SH-SY5Y (cell line): Measurements from ENCODE around the gene NELFCD.

Experiments used
- GATA2 ChIP-seq: IDR thresholded peaks from 2 replicates; pipeline ENCODE4 v1.6.1; 2011; ENCODE audit warnings: mild to moderate bottlenecking, low read depth, low read length
- GATA3 ChIP-seq: IDR thresholded peaks from 2 replicates; pipeline ENCODE4 v1.6.1; 2011; ENCODE audit warnings: low read depth, mild to moderate bottlenecking, low read length, moderate library complexity

NELFCD gene, protein sequence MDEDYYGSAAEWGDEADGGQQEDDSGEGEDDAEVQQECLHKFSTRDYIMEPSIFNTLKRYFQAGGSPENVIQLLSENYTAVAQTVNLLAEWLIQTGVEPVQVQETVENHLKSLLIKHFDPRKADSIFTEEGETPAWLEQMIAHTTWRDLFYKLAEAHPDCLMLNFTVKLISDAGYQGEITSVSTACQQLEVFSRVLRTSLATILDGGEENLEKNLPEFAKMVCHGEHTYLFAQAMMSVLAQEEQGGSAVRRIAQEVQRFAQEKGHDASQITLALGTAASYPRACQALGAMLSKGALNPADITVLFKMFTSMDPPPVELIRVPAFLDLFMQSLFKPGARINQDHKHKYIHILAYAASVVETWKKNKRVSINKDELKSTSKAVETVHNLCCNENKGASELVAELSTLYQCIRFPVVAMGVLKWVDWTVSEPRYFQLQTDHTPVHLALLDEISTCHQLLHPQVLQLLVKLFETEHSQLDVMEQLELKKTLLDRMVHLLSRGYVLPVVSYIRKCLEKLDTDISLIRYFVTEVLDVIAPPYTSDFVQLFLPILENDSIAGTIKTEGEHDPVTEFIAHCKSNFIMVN

DNA sequence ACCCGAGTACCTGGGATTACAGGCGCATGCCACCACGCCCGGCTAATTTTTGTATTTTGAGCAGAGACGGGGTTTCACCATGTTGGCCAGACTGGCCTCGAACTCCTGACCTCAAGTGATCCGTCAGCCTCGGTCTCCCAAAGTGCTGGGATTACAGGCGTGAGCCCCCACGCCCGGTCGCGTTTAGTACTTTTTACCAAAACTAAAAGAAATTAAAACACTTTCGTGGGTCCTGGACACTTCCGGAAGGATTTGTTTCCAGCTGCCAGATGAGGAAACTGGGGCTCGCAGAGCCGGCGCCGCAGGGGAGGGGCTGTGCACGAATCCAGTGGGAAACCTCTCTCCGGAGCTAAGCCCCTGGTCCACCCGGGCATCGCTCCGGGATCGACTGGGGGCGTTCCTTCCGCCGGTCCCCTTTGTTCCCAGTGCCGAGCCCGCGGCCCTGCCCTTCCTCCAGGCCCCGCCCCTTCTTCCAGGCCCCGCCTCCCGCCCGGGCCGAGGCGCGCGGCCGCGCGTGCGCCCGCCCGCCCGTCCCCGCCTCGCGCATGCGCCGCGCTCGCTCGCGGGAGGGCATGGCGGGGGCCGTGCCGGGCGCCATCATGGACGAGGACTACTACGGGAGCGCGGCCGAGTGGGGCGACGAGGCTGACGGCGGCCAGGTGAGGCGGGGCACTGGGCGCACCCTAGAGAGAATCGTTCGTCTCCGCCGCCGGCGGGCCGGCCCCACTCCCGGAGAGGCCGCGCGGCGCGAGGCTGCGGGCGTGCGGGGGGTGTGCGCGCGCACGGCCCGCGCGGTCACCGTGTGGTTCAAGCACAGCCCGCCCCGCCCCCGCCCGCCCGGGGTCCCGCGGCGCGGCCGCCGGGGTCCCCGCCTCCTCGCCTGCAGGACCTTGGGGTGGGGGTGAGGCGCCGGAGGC lies at the start of gene NELFCD:
Gene NELFCD, plus strand, starts transcription at position 546 of the 917 bp plus-strand sequence. Its CDS starts 54 bp downstream, at position 600.
- no peak for TF ChIP-seq GATA3
- TF ChIP-seq GATA2: no peak

DNA sequence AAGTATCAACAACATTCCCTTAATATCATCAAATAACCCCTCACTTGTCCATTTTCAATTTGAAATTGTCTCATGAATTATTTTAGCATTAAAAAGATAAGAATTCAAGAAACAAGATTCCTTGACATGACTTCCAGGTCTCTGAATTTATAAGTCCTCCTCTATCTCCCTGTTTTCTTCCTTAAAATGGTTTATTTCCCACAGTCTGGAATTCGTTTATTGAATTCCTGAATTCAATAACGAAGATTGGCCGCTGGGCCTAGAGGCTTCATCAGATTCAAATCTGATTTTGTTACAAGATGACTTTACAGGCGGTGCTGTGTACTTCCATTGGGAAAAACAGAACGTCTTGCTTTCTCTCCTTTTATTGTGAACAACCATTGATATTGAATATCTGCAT lies 48.9 kb upstream of the NELFCD start:
- no peak for TF ChIP-seq GATA3
- no peak for TF ChIP-seq GATA2

DNA sequence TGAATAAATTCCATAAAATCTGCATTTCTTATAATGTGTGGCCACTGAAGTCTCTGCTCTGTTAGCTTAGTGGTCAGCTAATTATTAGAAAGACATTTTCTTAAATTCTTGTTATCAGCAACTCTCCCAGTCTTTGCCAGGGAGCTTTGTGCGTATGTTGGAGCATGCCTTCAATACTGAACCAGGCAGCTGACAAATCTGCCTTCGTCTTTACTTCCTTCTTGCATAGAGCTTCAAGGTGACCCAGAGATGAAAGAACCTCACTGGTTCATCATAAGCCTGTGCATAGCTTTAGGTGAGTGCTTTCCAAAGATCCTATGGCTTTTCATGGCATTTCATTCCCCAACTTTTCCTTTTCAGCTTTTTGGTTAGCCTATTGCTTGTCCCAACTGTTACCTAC lies 43.0 kb upstream of the NELFCD start:
- TF ChIP-seq GATA3: no peak
- TF ChIP-seq GATA2: no peak

DNA sequence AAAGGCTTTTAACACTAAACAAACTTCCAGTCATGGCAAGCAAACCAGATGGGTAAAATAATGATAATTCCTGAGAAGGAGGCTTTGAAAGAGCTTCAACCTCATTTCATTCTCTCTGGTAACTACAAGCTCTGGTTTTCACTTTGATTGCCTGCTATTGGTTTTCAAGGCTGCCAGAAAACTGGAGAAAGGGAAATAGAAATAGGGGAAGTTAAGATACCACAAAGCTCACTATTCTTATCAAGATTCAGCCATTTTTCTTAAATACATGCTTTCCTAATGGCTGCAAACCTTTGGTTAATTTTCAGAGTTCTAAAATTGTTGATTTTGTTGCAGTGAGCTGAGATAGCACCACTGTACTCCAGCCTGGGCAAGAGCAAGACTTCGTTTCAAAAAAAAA lies 42.5 kb upstream of the NELFCD start:
- TF ChIP-seq GATA2 (no peak), GATA3 (no peak)

DNA sequence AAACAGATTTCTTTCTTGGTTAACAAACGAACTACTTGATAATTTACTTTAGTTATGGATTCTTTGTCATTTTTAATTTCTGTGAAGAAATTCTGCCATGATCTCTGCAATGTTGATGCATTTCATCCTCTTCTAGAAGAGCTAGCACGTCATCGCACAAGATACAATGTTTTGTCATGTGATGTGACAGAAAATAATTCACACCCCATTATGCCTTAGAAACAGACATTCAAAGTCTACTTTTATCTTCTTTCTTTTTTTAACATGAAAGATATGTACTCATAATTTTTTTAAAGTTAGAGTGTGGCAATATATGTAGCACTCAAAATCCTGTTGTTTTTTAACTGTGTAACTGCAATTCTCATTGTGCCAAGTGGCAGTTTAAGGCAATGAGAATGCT lies 39.6 kb upstream of the NELFCD start:
- TF ChIP-seq GATA3: no peak
- no peak for TF ChIP-seq GATA2

DNA sequence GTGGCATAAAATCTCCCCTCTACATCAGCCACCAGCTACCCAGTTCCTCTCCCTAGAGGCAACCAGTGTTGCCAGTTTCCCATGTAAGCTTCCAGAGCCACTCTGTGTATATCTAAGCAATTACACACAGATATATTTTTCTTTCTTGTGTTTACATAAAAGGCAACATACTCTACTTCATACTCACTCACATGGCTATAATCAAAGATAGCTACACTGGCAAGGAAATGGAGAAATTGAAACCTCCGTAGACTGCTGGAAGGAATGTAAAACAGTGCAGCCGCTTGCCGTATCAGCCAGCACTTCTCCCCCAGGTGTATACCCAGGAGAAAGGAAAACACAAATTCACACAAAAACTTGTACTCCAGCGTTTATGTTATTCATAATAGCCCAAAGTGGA lies 38.5 kb upstream of the NELFCD start:
- TF ChIP-seq GATA3 (no peak), GATA2 (no peak)

DNA sequence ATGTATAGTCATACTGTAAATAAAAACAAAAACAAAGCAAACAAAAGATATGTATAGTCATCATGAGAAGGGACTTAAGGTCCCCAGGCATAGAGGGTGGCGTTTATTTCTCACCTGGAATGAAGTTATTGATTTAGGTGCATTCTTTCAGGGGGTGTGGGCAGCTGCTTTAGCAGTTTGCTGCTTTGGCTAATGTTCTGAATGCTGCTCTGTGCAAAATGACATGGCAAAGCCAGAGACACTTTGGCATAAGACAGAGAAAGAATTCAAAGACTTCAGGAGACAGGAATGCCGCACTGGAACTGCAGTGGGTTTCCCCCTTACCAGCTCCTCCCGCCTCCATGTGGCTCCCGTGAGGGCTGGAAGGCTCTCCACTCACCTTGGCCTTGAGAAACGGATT lies 36.4 kb upstream of the NELFCD start:
- TF ChIP-seq GATA2: no peak
- no peak for TF ChIP-seq GATA3

DNA sequence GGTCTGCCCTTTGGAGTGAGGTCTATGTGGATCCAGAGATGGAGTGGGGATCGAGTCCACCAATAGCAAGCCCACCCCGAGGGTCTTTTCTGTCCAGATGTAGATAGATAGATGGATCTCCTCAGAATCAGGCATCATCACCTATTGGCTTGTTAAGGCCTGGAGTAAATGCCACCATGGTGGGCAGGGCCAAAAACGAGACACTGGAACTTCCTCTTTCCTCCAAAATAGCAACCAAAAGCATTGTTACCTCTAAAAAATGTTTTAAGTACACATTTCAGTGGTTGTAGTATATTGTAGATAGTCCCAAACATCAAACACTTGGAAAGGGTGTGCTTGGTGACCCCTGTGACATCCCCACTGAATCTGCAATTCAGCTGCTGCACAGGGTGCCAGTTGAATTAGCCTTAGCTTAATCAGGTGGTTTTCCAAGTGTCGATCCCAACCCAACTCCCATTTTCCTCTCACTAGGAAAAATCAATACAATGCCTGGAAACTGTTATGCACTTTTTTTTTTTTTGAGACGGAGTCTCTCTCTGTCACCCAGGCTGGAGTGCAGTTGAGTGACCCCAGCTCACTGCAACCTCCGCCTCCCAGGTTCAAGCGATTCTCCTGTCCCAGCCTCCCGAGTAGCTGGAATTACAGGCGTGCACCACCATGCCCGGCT lies 35.0 kb upstream of the NELFCD start:
- TF ChIP-seq GATA3 (no peak), GATA2 (no peak)

DNA sequence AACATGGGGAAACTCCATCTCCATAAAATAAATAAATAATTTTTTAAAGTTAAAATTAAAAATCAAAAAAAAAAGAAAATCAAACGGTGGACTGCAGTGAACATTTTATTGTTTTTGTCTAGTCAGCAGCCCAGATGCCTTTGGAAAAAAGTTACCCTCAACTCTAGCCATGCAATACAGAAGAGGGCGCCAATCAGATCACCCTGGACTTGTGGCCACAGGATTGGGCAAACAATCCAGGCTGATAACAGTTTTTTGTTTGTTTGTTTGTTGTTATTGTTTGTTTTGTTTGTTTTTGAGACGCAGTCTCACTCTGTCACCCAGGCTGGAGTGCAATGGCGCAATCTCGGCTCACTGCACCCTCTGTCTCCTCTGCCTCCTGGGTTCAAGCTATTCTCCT lies 30.5 kb upstream of the NELFCD start:
- TF ChIP-seq GATA3 (no peak), GATA2 (no peak)

DNA sequence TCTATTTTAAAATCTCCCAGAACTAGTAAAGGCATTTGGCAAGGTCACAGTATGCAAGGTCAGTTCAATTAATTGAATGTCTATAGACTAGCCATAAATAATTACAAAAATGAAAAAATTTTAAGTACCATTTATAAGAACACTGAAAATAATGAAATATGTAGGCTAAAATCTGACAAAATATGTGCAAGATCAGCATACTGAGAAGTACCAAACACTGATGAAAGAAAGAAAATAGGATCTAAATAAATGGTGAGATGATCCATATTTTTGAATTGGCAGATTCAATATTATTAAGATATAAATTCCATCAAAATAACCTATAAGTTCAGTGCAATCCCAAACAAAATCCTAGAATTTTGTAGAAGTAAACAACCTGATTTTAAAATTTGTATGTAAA lies 28.0 kb upstream of the NELFCD start:
- TF ChIP-seq GATA2: no peak
- no peak for TF ChIP-seq GATA3

DNA sequence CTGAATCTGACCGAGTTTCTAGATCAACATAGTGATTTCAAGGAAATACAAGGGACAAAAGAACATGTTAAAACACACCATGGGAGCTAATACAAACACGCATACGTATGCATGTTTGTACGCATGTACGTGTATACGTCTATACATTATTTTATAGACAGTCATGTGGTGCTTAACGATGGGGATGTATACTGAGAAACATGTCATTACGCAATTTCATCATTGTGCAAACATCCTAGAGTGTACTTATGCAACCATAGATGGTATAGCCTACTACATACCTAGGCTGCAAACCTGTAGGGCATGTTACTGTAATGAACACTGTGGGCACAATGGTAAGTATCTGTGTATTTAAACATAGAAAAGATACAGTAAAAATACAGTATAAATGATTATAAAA lies 25.0 kb upstream of the NELFCD start:
- no peak for TF ChIP-seq GATA3
- no peak for TF ChIP-seq GATA2

DNA sequence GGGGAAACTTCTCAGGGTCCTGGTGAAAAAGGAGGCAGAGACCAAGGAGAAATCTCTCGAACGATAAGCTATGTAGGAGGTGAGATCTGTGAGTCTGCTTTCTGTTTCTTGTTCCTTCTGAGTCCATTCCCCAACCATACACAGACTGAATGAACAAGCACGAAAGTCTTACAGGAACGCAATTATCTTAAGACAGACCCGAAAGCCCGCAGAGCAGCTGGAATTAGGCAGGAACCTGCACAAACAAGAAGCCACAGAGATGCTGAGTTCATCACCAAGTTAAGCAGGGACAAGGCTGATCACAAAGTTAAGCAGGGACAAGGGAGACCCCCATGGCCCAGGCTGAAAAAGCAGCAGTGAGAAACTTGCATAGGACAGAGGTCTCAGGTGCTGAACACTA lies 21.4 kb upstream of the NELFCD start:
- no peak for TF ChIP-seq GATA3
- TF ChIP-seq GATA2: no peak

DNA sequence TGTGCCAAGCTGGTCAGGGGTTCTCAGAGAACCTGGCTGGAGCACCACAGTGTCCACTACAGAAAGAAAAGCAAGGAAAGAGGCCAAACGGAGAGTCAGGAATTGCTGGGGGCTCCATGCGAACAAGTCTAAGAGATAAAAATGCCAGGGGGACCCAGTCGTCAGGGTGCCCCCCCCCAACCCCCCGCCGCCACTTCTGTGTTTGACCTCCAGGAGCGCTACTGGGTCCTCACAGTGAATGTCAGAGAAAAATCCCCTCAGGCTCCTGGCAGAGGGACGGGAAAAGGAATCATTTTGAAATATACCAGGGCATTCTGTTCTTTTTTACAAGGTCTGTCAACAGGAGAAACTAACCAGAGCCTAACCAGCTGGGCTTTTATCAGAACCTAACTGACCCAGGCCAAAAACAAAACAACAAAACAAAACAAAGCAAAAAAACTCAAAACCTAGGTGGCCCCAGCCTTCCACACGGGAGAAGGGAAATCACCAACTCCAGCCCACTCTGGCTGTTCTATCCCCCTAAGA lies 17.9 kb upstream of the NELFCD start:
- TF ChIP-seq GATA3 (no peak), GATA2 (no peak)

DNA sequence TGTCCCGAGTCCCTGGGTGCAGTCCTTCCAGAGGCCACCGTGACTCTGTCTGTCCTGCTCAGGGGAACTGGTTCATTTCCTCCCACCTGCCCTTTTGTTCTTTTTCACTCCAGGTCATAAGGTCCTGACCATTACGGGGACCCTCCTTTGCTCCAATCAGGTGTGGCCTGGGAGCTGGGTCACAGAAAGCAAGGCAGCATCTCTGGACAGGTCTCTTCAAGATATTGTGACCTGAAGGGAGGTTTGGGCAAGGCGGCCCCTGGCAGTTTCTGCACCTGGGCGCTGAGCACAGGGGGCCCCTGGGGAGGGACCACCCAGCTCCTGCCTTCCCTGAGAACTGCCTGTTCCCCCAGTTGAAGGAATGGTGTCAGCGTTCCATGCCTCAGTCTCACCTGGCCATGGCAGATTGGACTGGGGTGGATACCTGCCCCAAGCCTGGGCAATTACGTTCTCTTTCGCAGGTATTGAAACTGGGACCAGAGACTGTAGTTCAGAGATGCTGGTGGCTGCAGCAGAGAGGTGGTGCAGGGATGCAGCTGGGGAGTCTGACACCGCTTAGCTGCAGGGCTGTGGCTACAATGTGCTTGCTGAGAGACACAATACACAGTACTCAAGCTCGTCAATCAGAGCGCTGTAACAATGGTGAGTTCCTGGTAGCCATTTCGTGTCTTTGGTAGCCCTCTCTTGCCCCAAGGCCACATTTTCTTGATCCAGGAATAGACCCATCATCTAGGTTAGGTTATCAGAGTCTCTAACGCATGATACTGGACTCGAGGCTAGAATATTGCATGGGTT lies 15.6 kb upstream of the NELFCD start:
- no peak for TF ChIP-seq GATA2
- no peak for TF ChIP-seq GATA3
